ENCODE measurements around the gene ELOB. TPM values are rescaled to one million over a fixed set of nuclear protein-coding genes. Genes with fewer than 3 reads are reported as not detected.

The ELOB gene
- total RNA-seq, 1 donor from 2014 or later, result 530 TPM

DNA sequence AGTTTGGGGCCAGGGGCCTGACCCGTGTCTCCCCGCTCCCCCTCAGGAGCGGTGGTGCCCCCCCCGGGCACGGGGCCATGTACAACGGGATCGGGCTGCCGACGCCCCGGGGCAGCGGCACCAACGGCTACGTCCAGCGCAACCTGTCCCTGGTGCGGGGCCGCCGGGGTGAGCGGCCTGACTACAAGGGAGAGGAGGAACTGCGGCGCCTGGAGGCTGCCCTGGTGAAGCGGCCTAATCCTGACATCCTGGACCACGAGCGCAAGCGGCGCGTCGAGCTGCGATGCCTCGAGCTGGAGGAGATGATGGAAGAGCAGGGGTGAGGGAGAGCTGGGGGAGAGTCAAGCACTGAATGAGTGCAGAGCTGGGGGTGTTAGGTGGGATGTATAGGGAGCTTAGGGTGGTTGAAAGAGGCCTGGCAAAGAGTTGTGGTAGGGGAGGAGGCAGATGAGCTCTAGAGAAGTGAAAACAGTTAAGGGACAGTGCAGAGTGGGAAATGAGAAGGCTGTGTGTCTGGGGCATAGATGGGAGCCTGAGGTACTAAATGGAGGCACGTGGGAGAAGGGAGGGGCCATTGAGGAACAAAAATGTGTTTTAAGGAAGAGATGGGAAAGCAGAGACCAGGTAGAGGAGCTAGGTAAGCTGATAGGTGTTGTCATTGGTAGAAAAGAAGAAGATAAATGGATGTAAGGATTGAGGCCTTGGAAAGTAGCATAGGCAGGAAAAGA lies 20.6 kb downstream of the ELOB start:
- Histone ChIP-seq H3K4me3 (no peak overlapping the region), H3K27ac (no peak overlapping the region), H3K27me3 (no peaks in the 10 kb centered on the region), H3K4me1 (peaks cover 56% of the 10 kb centered on the region), H3K36me3 (peaks cover 0 to 50% of the 10 kb centered on the region in 2 donors), H3K9me3 (no peaks in the 10 kb centered on the region)
- no peak for DNase-seq (ENCODE audit: extremely low spot score in 2 of 2)
- intact Hi-C loops (cut with DNase I), result no loop called here
- TF ChIP-seq, protein P1, sequence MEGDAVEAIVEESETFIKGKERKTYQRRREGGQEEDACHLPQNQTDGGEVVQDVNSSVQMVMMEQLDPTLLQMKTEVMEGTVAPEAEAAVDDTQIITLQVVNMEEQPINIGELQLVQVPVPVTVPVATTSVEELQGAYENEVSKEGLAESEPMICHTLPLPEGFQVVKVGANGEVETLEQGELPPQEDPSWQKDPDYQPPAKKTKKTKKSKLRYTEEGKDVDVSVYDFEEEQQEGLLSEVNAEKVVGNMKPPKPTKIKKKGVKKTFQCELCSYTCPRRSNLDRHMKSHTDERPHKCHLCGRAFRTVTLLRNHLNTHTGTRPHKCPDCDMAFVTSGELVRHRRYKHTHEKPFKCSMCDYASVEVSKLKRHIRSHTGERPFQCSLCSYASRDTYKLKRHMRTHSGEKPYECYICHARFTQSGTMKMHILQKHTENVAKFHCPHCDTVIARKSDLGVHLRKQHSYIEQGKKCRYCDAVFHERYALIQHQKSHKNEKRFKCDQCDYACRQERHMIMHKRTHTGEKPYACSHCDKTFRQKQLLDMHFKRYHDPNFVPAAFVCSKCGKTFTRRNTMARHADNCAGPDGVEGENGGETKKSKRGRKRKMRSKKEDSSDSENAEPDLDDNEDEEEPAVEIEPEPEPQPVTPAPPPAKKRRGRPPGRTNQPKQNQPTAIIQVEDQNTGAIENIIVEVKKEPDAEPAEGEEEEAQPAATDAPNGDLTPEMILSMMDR (IDR thresholded peaks at IDR 0.05), result no peak
- TF ChIP-seq POLR2A (IDR thresholded peaks at IDR 0.05) (no peak), POLR2AphosphoS5 (IDR thresholded peaks at IDR 0.05; ENCODE audit: insufficient read depth in 1 of 2, low read depth in 1 of 2) (no peak)

DNA sequence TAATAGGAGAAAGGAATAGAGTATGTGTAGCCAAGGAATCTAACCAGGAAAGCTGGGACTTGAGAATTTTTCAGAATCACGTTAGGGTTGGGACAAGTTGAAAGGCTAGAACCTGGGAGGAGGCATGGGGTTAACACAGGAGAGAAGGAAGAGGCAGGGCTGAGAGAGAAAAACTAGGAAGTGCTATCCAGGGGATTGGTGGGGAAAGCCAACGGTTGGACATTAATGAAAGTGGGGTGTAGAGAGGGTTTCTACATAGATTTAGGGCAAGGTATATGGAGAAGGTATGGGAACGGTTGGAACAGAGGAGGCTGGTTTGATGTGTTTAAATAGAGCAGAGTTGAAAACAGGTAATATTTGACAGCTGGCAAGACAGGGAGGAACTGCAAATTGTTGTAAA lies 21.9 kb downstream of the ELOB start:
- no peaks in the 10 kb centered on the region for H3K9me3 ChIP-seq

DNA sequence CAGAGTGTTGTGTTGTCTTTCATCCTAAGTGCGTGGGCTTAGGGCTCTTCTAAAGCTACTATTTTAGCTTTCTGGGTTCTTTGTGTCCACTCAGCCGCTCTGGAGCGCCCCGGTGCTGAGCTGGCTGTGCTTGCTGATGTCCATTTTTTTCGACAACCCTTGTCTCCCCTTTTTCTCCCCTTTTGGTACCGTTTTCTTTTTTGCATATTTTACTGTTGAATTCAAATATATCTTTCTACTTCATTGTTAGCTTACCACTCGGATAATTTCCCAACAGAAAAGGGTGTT lies 23.4 kb downstream of the ELOB start:
- intact Hi-C loops (cut with DNase I), result no loop called here

More for the DNA sequence above, 21.9 kb downstream of the ELOB start:
- Histone ChIP-seq H3K4me3 (peak overlapping the region; percentile 80 to 97), H3K4me1 (peaks cover 60% of the 10 kb centered on the region), H3K27ac (no peak overlapping the region), H3K36me3 (peaks cover 0 to 38% of the 10 kb centered on the region in 2 donors), H3K27me3 (no peaks in the 10 kb centered on the region)
- intact Hi-C loops (cut with DNase I), result no loop called here
- no peak for DNase-seq (ENCODE audit: extremely low spot score in 2 of 2)
- no peak for TF ChIP-seq POLR2A (IDR thresholded peaks at IDR 0.05)
- TF ChIP-seq, protein P1 (IDR thresholded peaks at IDR 0.05), result no peak
- TF ChIP-seq POLR2AphosphoS5 (IDR thresholded peaks at IDR 0.05; ENCODE audit: insufficient read depth in 1 of 2, low read depth in 1 of 2), result no peak

DNA sequence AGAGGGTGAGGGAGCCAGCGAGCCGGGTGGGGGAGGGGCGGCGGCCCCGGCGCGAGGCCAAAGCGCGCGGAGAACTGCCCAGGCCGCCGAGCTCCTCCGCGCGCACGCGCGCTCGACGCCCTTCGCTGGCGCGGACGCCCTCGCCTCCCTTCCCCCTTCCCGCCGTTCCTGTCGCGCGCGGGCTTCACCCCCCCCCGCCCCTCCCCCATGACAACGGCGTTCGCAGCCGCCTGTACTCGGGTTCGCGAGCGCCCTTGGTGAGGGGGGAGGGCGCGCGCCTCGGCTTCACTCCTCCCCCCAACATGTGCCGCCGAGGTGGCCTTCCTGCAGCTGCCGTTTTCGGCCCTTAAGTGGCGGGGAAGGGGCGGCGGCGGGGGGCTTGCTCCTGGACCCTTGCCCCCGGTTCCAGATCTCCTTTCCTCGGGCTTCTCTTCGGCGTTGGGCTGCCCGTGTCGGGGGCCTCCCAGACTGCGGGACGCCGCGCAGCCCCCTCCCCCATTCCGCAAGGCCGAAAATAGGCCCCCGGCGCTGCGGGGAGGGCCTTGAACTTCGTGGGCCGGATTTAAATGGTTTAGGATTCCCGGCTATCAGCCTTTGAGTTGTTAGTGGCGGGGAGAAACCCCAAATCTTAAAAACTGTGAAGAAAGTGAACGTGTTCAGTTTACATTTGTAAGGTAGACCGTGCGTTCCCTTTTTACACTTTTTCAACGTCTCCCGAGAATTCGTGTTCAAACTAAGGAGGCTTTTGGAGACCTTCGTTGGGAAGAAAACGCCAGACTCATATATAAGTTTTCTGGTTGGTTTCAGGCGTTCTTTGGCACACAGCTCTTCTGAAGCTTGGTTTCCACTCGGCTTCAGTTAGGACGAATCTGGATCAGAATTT lies 24.0 kb downstream of the ELOB start:
- no peak for TF ChIP-seq POLR2A (IDR thresholded peaks at IDR 0.05)
- peak in 1 of 2 donors; percentile 9 for TF ChIP-seq POLR2AphosphoS5 (IDR thresholded peaks at IDR 0.05; ENCODE audit: insufficient read depth in 1 of 2, low read depth in 1 of 2)
- TF ChIP-seq, protein P1 (IDR thresholded peaks at IDR 0.05), result no peak
- intact Hi-C loops (cut with DNase I), result no loop called here
- no peaks in the 10 kb centered on the region for H3K9me3 ChIP-seq
- H3K4me1 ChIP-seq, result peaks cover 57% of the 10 kb centered on the region
- peak overlapping the region; percentile 80 to 97 for H3K4me3 ChIP-seq
- peak overlapping the region; percentile 98 for H3K27ac ChIP-seq
- no peaks in the 10 kb centered on the region for H3K27me3 ChIP-seq
- peaks cover 0 to 17% of the 10 kb centered on the region in 2 donors for H3K36me3 ChIP-seq
- no peak for DNase-seq (ENCODE audit: extremely low spot score in 2 of 2)

More for the DNA sequence above, 23.4 kb downstream of the ELOB start:
- H3K36me3 ChIP-seq, result peaks cover 0 to 23% of the 10 kb centered on the region in 2 donors
- no peaks in the 10 kb centered on the region for H3K27me3 ChIP-seq
- TF ChIP-seq, protein P1 (IDR thresholded peaks at IDR 0.05), result no peak
- TF ChIP-seq POLR2A (IDR thresholded peaks at IDR 0.05) (no peak), POLR2AphosphoS5 (IDR thresholded peaks at IDR 0.05; ENCODE audit: insufficient read depth in 1 of 2, low read depth in 1 of 2) (no peak)
- H3K4me3 ChIP-seq, result peak overlapping the region; percentile 80 to 97
- peaks cover 60% of the 10 kb centered on the region for H3K4me1 ChIP-seq
- peak overlapping the region; percentile 98 for H3K27ac ChIP-seq
- H3K9me3 ChIP-seq, result no peaks in the 10 kb centered on the region
- DNase-seq (ENCODE audit: extremely low spot score in 2 of 2), result no peak
